Stomach smooth muscle (tissue), 2 donors: ENCODE results near the gene CCNE1.

Experiments
- H3K27ac ChIP-seq: one replicate; pipeline ENCODE4 v1.7.0; 2013; ENCODE audit warnings: mild to moderate bottlenecking, low read length, inconsistent platforms
- H3K27me3 ChIP-seq, 2 donors: one replicate each; pipeline ENCODE4 v1.7.0; 2013; ENCODE audit warnings: low read length in 2 of 2; ENCODE audit not compliant: insufficient read depth in 2 of 2, control insufficient read depth in 1 of 2
- H3K36me3 ChIP-seq, 2 donors: one replicate each; pipeline ENCODE4 v1.7.0; 2013; ENCODE audit warnings: low read length in 2 of 2; ENCODE audit not compliant: control insufficient read depth in 2 of 2, insufficient read depth in 2 of 2
- H3K4me1 ChIP-seq: one replicate; pipeline ENCODE4 v1.7.0; 2013; ENCODE audit warnings: low read length; ENCODE audit not compliant: control insufficient read depth, insufficient read depth
- H3K4me3 ChIP-seq, 2 donors: one replicate each; pipeline ENCODE4 v1.7.0; 2013; ENCODE audit warnings: low read length in 2 of 2
- H3K9ac ChIP-seq, 2 donors: one replicate each; pipeline ENCODE4 v1.7.0; 2013; ENCODE audit warnings: low read length in 2 of 2, mild to moderate bottlenecking in 1 of 2
- H3K9me3 ChIP-seq, 2 donors: one replicate each; pipeline ENCODE4 v1.7.0; 2013; ENCODE audit warnings: low read length in 2 of 2; ENCODE audit not compliant: control insufficient read depth in 2 of 2
- donor health status: healthy.
- donor health status: Pancreatic carcinoma.

Gene CCNE1

GRCh38 chr19:29845574-29846176, 33.9 kb downstream of the CCNE1 start:
- H3K36me3 ChIP-seq, result no peaks in the 10 kb centered on the region
- peaks cover 24% of the 10 kb centered on the region for H3K4me1 ChIP-seq
- no peaks in the 10 kb centered on the region for H3K9me3 ChIP-seq
- peak overlapping the region; percentile 93 to 94 for H3K4me3 ChIP-seq
- peak overlapping the region; percentile 69 to 79 for H3K9ac ChIP-seq
- H3K27ac ChIP-seq, result peak overlapping the region; percentile 62
- peaks cover 0 to 4% of the 10 kb centered on the region in 2 donors for H3K27me3 ChIP-seq

- no peak overlapping the region for H3K27ac ChIP-seq
- H3K36me3 ChIP-seq, result no peaks in the 10 kb centered on the region
- H3K4me3 ChIP-seq, result no peak overlapping the region
- H3K27me3 ChIP-seq, result peaks cover 0 to 2% of the 10 kb centered on the region in 2 donors
- H3K9ac ChIP-seq, result no peak overlapping the region
- H3K9me3 ChIP-seq, result no peaks in the 10 kb centered on the region
- H3K4me1 ChIP-seq, result peaks cover 9% of the 10 kb centered on the region
Measured at GRCh38 chr19:29849208-29849607, 37.4 kb downstream of the CCNE1 start.

GRCh38 chr19:29850482-29850881, 38.7 kb downstream of the CCNE1 start:
- no peak overlapping the region for H3K4me3 ChIP-seq
- H3K27ac ChIP-seq, result no peak overlapping the region
- peaks cover 0 to 2% of the 10 kb centered on the region in 2 donors for H3K27me3 ChIP-seq
- no peaks in the 10 kb centered on the region for H3K9me3 ChIP-seq
- H3K36me3 ChIP-seq, result no peaks in the 10 kb centered on the region
- no peak overlapping the region for H3K9ac ChIP-seq
- H3K4me1 ChIP-seq, result peaks cover 4% of the 10 kb centered on the region

GRCh38 chr19:29851769-29852521, 40.2 kb downstream of the CCNE1 start:
- H3K4me3 ChIP-seq, result no peak overlapping the region
- no peaks in the 10 kb centered on the region for H3K36me3 ChIP-seq
- H3K9me3 ChIP-seq, result no peaks in the 10 kb centered on the region
- H3K27ac ChIP-seq, result no peak overlapping the region
- H3K9ac ChIP-seq, result no peak overlapping the region
- H3K4me1 ChIP-seq, result no peaks in the 10 kb centered on the region
- H3K27me3 ChIP-seq, result peaks cover 0 to 2% of the 10 kb centered on the region in 2 donors

- no peaks in the 10 kb centered on the region for H3K4me1 ChIP-seq
- no peaks in the 10 kb centered on the region for H3K36me3 ChIP-seq
- no peak overlapping the region for H3K27ac ChIP-seq
- no peaks in the 10 kb centered on the region for H3K9me3 ChIP-seq
- peaks cover 8% of the 10 kb centered on the region in 2 donors for H3K27me3 ChIP-seq
- H3K9ac ChIP-seq, result no peak overlapping the region
- H3K4me3 ChIP-seq, result no peak overlapping the region
Measured at GRCh38 chr19:29854033-29854432, 42.2 kb downstream of the CCNE1 start.

GRCh38 chr19:29855087-29855486, 43.3 kb downstream of the CCNE1 start:
- no peak overlapping the region for H3K27ac ChIP-seq
- H3K27me3 ChIP-seq, result peaks cover 8% of the 10 kb centered on the region in 2 donors

GRCh38 chr19:29855741-29856500, 44.1 kb downstream of the CCNE1 start:
- Histone ChIP-seq H3K9me3 (no peaks in the 10 kb centered on the region), H3K9ac (no peak overlapping the region), H3K4me1 (no peaks in the 10 kb centered on the region), H3K36me3 (no peaks in the 10 kb centered on the region), H3K4me3 (no peak overlapping the region), H3K27ac (no peak overlapping the region), H3K27me3 (peaks cover 8% of the 10 kb centered on the region in 2 donors)

More at GRCh38 chr19:29855087-29855486, 43.3 kb downstream of the CCNE1 start:
- Histone ChIP-seq H3K4me3 (no peak overlapping the region), H3K9ac (no peak overlapping the region), H3K36me3 (no peaks in the 10 kb centered on the region), H3K4me1 (no peaks in the 10 kb centered on the region), H3K9me3 (no peaks in the 10 kb centered on the region)

GRCh38 chr19:29858000-29858596, 46.3 kb downstream of the CCNE1 start:
- H3K4me1 ChIP-seq, result no peaks in the 10 kb centered on the region
- H3K4me3 ChIP-seq, result no peak overlapping the region
- H3K9ac ChIP-seq, result no peak overlapping the region
- H3K27me3 ChIP-seq, result peaks cover 14 to 20% of the 10 kb centered on the region in 2 donors
- H3K9me3 ChIP-seq, result no peaks in the 10 kb centered on the region
- no peak overlapping the region for H3K27ac ChIP-seq
- no peaks in the 10 kb centered on the region for H3K36me3 ChIP-seq

- peaks cover 14 to 20% of the 10 kb centered on the region in 2 donors for H3K27me3 ChIP-seq
- H3K9me3 ChIP-seq, result no peaks in the 10 kb centered on the region
- H3K9ac ChIP-seq, result no peak overlapping the region
- no peak overlapping the region for H3K27ac ChIP-seq
- no peak overlapping the region for H3K4me3 ChIP-seq
- no peaks in the 10 kb centered on the region for H3K36me3 ChIP-seq
- H3K4me1 ChIP-seq, result no peaks in the 10 kb centered on the region
Measured at GRCh38 chr19:29858621-29859020, 46.8 kb downstream of the CCNE1 start.

- Histone ChIP-seq H3K9ac (no peak overlapping the region), H3K4me1 (no peaks in the 10 kb centered on the region), H3K27me3 (peaks cover 19 to 23% of the 10 kb centered on the region in 2 donors), H3K4me3 (no peak overlapping the region), H3K9me3 (no peaks in the 10 kb centered on the region), H3K36me3 (no peaks in the 10 kb centered on the region), H3K27ac (no peak overlapping the region)
Measured at GRCh38 chr19:29860492-29860891, 48.7 kb downstream of the CCNE1 start.
